GM18873 (cell line): Measurements from ENCODE around the gene GPRC5C.
A peak's percentile ranks its signal among the peaks of the same experiment; 100 is the strongest.
"Not testable (repeated sequence)": the region's sequence is repeated elsewhere in the genome, so short reads cannot be mapped to it uniquely, and the experiment has no call there.

ENCODE experiments used
- ATAC-seq: cut with Tn5 transposase; IDR thresholded peaks from one replicate; pipeline ENCODE4 v1.9.1; 2021; ENCODE audit warnings: mild to moderate bottlenecking, moderate library complexity, moderate number of reproducible peaks; ENCODE audit not compliant: unreplicated experiment, low FRiP score

GPRC5C gene

DNA sequence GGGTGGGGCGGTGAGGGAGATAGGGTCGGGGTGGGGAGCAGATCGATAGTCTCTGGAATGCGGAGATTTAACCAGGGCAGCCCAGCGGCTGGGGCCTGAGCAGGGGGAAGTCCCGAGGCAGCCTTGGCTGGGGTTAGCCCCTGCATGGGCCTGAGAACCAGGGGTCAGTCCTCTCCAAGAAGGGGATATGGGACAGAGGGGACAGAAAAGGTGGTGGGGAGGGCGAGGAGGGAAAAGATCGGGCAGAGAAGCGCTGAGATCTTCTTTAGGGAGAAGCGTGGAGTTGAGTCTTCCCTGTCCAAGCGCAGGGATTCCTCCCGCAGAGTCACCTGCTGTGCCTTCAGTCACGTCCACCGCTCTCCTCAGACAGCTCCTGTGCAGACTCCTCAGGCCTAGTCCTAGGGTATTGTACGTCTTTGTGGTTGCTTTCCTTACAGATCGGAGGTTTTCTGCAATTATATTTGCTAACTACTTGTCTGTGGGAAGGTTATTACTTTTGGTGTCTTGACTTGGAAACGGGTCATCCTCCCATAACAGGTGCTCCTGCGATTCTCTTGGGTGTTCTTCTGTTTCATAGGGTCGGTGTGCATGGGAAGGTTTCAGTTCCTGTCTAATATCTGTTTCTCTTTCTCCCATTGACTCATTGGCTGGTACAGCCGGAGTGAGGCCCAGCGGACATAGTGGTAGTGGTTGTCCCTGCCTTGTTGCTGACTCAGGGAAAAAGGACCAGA is 35.5 kb downstream of the GPRC5C start:
- peak; percentile 74 for ATAC-seq

DNA sequence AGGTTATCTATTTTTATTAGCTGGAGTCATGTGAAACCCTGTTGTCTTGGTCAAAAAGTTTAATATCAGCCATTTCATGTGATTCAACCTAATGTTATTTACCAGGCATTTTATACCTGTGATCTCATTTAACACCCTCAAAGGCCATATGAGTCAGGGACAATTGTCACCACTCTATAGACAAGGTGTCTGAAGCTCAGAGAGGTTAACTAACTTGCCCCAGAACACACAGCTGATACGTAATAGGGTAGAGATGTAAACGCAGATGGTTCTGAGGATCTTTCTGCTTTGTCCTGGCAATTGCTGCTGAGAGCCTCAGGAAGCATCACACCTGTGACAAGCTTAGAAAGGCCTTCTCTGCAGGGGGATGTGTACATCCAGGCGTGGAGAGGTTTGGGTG is 39.5 kb downstream of the GPRC5C start:
- no peak for ATAC-seq

DNA sequence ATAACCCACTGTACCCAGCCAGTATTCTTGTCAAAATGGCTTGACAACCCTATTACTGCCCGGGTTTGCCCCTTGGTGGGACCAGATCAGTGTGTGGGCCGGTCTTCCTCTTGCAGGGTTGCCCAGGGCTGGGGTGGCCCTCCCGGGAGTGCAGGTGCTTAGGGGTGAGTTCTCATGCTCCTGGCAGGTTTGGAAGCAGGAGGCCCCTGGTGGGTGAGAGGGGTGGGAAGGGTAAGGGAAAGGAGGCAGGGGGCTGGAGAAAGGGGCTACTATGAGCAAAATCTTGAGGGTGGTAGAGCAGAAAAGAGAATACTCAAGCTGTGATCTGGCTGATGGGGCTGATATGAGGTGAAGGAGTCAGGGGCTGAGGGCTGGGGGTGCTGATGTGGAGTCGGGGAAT is 41.0 kb downstream of the GPRC5C start:
- ATAC-seq, result no peak

DNA sequence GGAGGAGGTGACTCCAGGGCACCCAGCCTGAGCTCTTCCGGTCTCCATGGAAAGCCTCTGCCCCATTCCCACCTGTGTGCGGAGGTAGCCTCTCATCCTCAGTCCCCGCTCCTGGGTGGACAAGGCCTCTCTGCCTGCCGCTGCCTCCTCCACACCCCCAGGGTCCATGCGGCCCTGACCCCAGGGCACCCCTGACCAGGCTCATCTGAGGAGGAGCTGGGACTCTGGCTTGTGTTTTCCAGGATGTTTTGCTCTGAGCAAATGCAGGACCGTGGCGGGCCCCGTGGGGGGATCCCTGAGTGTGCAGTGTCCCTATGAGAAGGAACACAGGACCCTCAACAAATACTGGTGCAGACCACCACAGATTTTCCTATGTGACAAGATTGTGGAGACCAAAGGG is 41.4 kb downstream of the GPRC5C start:
- ATAC-seq, result no peak

DNA sequence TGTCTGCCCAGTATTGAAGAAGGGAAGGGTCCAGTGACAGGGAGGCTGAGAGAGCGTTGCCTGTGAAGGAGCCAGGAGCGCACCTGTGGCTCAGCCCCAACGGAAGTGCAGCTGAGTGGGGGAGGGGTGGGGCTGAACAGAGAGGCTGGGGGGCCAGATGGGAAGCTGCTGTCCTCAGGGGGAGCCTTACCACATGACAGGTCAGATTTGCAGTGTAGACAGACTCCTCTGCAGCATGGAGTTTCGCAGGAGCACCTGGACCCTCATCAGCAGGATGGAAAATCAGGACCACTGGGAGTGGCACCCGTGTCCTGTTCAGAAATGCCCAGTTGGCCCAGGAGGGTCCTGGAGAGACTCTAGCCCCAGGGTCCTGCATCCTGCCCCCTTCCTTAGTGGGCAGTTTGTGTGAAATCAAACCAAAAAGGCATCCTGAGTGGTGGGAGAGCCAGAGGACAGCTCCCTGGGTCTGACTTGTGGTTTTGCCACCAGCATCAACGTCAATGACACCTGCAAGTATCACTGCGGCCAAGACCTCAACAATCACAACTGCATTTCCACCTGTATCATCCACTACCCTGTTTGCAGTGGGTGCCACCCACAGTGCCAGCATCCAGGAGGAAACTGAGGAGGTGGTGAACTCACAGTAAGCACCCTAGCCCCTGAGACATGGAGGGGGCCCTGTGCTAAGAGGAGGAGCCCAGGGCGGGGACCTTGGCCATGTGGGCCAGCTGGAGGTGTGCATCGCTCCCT is 42.3 kb downstream of the GPRC5C start:
- ATAC-seq, result no peak

DNA sequence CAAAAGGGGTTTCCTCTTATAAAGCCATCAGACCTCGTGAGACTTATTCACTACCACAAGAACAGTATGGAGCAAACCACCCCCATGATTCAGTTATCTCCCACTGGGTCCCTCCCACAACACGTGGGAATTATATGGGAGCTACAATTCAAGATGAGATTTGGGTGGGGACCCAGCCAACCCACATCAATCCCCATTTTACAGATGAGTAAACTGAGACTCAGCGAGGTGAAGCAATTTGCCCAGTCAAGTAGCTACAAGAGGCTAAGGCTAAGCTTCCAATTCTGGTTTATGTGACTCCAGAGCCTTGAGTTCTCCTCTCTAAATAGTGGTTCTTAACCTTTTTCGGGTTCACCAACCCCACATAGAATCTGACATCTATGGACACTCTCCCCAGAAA is 43.3 kb downstream of the GPRC5C start:
- ATAC-seq, result no peak

DNA sequence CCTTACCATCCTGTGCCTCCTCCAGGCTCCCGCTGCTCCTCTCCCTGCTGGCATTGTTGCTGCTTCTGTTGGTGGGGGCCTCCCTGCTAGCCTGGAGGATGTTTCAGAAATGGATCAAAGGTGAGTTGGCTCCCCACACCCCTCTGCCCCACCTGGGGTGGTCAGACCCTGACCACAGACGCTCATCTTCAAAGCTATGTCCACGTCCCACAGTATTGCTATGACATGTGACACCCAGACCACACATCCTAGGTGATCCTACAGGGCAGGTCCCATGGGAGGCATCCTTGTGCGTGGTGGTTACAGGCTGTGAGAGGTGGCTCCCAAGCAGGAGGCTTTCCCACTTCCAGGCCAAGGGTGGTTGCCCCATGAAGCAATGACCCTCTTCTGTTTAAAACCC is 45.5 kb downstream of the GPRC5C start:
- ATAC-seq, result no peak

DNA sequence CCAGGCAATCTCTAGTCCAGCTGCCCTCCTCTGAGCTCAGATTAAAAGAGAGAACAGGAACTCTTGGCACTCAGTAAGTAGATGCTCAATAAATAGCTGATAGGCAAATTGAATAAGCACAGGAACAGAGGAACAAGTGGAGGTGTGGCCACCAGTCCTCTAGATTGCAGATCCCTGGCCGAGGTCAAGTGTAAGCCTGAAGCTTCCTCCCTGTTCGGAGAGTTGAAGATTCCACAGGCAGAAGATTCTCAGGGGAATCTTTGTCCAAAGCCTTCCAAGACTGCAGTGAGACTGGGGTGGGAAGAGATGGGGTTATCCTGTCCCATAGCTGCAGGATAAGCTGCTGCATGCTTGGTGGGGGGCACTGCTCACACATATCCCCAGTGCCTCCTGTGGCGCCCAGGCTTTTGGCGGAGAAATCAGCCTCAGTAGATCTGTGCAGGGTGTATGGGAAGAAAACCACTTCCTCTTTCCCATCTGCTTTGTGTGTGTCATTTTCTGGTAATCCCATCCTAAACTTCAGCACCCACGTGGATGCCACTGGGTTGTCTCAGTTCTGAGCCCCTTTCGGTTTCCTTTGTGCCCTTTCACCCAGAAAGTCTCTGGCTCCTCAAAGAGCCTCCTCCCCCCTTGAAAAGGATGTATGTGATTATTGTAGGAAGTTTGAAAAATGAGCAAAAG is 46.7 kb downstream of the GPRC5C start:
- ATAC-seq, result no peak

DNA sequence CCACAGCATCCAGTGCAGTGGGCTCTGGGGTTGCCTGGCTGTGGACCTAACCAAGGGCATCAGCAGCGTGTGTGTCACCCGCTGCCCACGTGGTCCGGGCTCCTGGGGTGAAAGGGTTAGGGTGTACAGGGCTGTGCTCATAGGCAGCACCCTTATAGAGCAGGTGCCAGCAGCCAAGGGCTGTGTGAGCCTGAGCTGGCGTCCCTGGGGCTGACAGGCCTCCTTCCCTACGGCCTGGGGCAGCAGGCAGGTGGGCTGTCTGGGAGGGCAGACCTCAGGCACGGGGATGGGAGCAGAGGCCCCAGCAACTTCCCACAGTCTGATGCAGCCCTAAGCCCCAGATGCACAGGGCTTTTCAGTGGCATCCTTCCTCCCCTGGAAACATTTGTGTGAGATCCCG is 48.4 kb downstream of the GPRC5C start:
- ATAC-seq, result no peak

DNA sequence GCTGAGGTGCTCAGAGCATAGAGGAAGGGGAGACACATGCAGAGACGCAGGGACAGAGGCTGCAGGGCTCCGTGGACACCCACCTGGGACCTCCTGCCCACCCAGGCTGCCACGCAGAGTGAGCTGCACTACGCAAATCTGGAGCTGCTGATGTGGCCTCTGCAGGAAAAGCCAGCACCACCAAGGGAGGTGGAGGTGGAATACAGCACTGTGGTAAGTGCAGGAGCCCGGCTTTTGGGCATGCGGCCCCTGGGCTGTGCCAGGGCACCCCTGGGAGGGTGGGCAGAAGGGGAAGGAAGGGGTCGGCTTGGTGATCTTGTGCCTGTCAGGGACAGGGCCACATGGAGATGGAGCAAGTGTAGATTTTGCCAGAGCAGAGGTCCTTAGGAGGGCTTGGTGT is 49.7 kb downstream of the GPRC5C start:
- ATAC-seq, result no peak

DNA sequence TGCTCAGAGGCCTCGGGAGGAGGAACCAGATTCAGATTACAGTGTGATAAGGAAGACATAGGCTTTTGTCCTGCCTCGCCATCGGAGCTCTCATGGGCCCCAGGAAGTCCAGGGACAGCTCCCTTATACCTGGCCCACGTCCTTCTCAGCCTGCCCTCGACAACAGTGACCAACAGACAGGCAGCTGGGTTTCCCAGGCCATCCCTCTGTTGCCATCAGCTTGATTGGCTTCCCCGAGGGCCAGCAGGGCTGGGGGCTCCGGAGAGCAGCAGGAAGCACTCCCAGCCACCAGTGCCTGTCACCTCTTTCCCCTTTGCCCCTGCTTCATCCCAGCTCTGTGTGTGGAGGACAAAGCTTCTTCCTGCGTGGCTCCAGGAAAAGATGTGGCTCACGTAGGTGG is 52.2 kb downstream of the GPRC5C start:
- ATAC-seq, result no peak

DNA sequence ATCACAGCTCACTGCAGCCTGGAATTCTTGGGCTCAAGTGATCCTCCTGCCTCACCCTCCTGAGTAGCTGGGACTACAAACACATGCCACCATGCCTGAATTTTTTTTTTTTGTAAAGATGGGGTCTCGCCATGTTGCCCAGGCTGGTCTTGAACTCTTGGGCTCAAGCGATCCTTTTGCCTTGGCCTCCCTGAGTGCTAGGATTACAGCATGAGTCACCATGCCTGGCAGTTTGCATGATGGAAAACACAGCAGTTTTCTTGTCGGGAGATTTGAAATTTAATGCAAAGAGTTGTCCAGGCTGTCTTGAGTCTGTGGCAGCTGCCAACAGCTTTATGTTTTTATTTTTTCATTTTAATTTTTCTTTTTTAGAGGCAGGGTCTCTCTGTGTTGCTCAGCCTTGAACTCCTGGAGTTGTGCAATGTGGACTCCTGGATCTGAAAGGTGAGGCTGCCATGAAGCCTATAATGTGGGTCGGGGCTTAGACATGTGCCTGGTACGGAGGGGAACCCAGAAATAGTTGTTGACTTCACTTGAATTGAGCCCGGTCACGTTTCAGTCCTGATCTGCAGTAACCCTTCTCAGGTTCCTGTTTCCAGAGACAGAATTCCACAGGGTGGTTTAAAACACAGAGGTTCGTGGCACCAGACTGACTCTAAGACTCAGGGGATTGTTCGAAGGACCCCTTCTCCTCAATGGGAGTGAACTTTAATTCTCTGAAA is 53.3 kb downstream of the GPRC5C start:
- ATAC-seq, result no peak

DNA sequence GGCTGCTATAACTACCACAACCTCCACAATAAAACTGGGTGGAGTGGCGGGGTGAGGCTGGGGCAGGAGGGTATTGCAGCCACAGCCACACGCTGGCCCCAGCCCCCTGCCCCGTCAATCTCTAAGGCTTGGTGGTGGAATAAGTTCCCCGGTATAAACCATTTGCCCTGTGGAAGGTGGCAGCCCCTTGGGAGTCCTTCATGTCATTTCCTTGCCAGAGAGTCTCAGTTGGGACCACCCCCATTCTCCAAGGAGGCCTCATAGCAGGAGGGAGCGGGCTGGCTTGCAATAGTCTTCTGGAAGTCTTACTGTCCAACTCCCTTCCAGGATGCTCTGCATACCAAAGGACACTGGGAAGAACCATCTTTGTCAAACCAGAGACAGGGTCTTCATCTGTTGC is 54.0 kb downstream of the GPRC5C start:
- no peak for ATAC-seq

DNA sequence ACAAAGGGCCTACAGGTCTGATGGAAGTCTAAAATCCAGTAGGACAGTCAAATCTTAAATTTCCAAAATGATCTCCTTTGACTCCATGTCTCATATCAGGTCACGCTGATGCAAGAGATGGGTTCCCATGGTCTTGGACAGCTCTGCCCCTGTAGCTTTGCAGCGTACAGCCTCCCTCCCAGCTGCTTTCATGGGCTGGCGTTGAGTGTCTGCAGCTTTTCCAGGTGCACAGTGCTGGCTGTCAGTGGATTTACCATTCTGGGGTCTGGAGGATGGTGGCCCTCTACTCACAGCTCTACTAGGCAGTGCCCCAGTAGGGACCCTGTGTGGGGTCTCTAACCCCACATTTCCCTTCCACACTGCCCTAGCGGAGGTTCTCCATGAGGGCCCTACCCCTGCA is 56.4 kb downstream of the GPRC5C start:
- ATAC-seq, result not testable (repeated sequence)

DNA sequence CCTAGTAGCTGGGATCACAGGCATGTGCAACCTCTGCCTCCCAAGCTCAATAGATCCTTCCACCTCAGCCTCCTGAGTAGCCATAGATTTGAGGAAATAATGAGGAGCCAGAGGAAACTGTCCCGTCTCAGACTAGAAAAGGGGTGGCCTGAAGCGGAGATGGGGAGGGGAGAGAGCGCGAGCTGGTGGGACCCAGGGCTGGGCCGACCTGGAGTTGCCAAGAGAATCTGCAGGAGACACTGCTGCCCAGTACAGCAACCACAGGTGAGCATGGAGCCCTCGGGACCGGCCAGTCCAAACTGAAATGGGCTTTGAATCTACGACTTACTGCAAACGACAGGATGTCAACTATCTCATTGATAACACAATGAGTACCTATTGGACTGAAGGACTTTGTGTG is 58.8 kb downstream of the GPRC5C start:
- no peak for ATAC-seq

DNA sequence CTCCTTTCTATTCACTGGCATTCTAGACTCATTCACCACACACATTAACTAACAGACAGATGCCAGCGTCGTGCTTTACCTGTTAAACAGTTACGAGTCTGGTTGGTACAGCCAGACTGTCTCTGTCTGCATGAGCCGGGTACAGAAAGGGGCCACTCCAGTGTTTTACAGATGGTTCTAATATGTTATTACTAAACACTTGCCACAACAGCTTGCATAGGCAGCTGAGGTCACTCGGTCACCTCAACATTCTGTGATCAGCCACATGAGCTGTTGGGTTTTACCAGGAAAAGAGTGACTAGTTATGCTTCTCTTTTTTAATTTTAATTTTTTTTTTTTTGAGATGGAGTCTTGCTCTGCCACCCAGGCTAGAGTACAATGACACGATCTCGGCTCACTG is 59.7 kb downstream of the GPRC5C start:
- no peak for ATAC-seq

DNA sequence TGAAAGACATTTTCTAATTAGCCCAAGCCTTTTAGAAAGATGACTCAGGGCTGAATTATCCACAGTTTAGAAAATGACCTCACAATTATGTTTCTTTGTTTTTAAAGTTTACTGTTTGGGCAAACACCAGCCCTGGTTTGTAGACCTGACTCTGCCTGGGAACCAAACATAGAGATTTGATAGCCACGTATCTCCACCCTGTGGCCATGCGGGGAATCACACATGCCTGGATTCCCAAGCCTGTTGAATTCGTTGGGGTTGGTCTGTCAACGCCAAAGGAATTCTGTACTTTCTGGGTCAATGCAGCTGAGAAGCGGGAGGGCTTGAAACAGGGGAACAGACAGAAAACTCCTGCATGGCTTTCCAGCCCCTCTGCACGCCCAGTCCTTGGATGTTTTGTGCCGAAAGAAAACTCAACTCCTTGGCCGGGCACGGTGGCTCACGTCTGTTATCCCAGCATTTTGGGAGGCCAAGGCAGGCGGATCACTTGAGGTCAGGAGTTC is 61.5 kb downstream of the GPRC5C start:
- no peak for ATAC-seq
